ENCODE results near the gene CDK10.

CDK10 gene

DNA sequence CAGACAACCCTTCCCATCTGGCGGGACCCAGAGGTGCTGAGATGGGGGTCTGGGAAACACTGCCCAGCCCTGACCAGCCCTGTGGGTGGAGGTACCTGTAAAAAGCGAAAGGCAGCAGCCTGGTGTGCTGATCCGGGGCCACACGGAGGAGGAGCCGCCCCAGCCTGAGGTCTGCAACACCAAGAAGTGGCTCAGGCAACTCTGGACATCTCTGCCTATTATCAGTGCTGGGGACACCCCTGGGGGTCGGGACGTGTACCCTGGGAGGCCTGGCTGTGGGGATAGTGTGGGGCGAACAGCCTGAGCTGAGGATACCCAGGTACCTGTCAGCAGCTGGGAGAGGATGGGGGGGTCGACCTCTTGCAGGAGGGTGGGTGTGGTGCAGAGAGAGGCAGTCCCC lies 52.9 kb downstream of the CDK10 start:
- H3K9ac ChIP-seq (ENCODE audit: insufficient read length, low read depth) = no peak overlapping the region
- no peak for TF ChIP-seq ZNF274 (IDR thresholded peaks at IDR 0.05; ENCODE audit: low read depth, low read length)

DNA sequence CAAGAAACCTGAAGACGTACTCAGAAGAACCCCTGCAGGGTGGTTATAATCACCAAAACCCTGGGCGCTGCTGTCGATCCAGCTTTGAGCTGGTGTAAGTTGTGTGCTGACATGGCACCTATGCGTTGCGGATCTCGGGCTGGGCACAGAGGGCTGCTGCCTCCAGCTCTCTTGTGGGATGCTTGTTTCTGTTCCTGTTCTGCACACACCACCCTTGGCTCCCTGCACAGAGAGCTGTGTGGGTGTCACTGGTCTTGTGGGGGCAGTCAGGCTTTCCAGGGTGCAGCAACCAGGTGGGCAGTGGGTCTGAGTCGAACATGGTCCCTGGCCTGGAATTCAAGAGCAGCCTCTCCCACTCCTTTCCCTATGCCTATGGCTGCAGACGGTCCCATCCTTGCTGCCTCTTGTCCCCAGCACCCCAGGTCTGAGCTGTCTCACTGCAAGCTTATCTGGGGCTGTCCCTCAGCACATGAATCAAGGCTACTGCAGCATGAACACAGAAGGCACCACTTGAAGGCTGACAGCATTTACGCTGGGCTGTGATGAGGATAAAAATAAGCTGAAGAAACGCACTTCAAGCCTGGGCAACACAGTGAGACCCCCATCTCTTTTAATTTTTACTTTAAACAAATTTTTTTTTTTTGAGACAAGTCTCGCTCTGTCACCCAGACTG lies 55.0 kb downstream of the CDK10 start:
- Histone ChIP-seq H3K4me3 (ENCODE audit: insufficient read length, low read depth) (no peak overlapping the region), H3K9me3 (ENCODE audit: insufficient read depth, low read length) (no peaks in the 10 kb centered on the region), H3K27me3 (ENCODE audit: insufficient read depth, insufficient read length) (no peaks in the 10 kb centered on the region), H3K9ac (ENCODE audit: insufficient read length, low read depth) (no peak overlapping the region), H3K36me3 (ENCODE audit: insufficient read depth, insufficient read length, low read length) (peaks cover 94% of the 10 kb centered on the region), H3K4me1 (ENCODE audit: insufficient read depth, insufficient read length) (peaks cover 3% of the 10 kb centered on the region)
- TF ChIP-seq YY1 (IDR thresholded peaks at IDR 0.05; ENCODE audit: insufficient read depth, insufficient read length) = no peak
- no peak for TF ChIP-seq ZNF274 (IDR thresholded peaks at IDR 0.05; ENCODE audit: low read depth, low read length)
- no peak for TF ChIP-seq SUZ12 (IDR thresholded peaks at IDR 0.05; ENCODE audit: extremely low read depth, insufficient read depth, insufficient read length)
- DNase-seq (ENCODE audit: low read depth, low spot score) = no peak

More for the DNA sequence above, 52.9 kb downstream of the CDK10 start:
- Histone ChIP-seq H3K4me3 (ENCODE audit: insufficient read length, low read depth) (no peak overlapping the region), H3K27me3 (ENCODE audit: insufficient read depth, insufficient read length) (no peaks in the 10 kb centered on the region), H3K4me1 (ENCODE audit: insufficient read depth, insufficient read length) (peaks cover 3% of the 10 kb centered on the region), H3K9me3 (ENCODE audit: insufficient read depth, low read length) (no peaks in the 10 kb centered on the region), H3K36me3 (ENCODE audit: insufficient read depth, insufficient read length, low read length) (peaks cover 94% of the 10 kb centered on the region)
- no peak for DNase-seq (ENCODE audit: low read depth, low spot score)

DNA sequence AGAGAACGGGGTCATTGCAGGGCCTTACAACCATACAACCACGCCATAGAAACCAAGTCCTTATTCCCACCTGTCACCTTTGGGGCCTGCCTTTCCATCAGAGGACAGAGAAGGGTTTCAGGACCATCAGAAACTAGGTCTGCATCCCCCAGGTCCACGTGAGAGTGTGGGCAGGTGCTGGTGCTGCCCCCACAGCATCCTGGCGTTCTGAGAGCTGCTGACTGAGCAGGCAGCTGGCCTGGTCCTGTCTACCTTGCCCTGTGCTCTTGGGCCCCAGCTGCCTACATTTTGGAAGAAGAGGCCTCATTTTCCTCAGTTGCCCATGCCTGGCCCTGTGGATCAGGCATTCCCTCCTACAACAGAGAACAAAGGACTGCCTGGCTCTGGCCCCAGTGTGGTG lies 56.5 kb downstream of the CDK10 start:
- no peaks in the 10 kb centered on the region for H3K9me3 ChIP-seq (ENCODE audit: insufficient read depth, low read length)
- no peak overlapping the region for H3K9ac ChIP-seq (ENCODE audit: insufficient read length, low read depth)
- TF ChIP-seq SUZ12 (IDR thresholded peaks at IDR 0.05; ENCODE audit: extremely low read depth, insufficient read depth, insufficient read length) (no peak), ZNF274 (IDR thresholded peaks at IDR 0.05; ENCODE audit: low read depth, low read length) (no peak), YY1 (IDR thresholded peaks at IDR 0.05; ENCODE audit: insufficient read depth, insufficient read length) (no peak)
- H3K27me3 ChIP-seq (ENCODE audit: insufficient read depth, insufficient read length) = no peaks in the 10 kb centered on the region
- H3K4me3 ChIP-seq (ENCODE audit: insufficient read length, low read depth) = no peak overlapping the region
- peaks cover 3% of the 10 kb centered on the region for H3K4me1 ChIP-seq (ENCODE audit: insufficient read depth, insufficient read length)
- no peak for DNase-seq (ENCODE audit: low read depth, low spot score)
- H3K36me3 ChIP-seq (ENCODE audit: insufficient read depth, insufficient read length, low read length) = peaks cover 94% of the 10 kb centered on the region

DNA sequence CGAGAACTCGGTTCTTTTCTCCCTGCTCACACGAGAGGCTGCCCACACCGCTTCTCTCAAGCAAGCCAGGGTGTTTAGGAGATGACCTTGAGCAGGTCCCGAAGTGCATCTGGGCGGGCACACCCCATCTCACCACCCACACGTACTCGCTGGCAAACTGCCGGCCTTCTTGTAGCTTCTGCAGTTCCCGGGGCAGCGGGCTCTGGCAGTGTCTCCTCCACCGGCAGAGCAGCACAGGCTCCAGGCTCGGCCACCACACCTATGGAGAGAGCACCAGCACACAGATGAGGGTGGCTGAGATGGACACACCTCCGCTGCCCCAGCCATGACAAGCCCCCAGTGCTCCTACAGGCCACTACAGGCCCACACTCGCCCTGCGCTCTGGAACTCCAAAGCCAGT lies 58.3 kb downstream of the CDK10 start:
- Histone ChIP-seq H3K36me3 (ENCODE audit: insufficient read depth, insufficient read length, low read length) (peaks cover 94% of the 10 kb centered on the region), H3K27me3 (ENCODE audit: insufficient read depth, insufficient read length) (no peaks in the 10 kb centered on the region)

More for the DNA sequence above, 58.3 kb downstream of the CDK10 start:
- no peak overlapping the region for H3K4me3 ChIP-seq (ENCODE audit: insufficient read length, low read depth)
- no peaks in the 10 kb centered on the region for H3K9me3 ChIP-seq (ENCODE audit: insufficient read depth, low read length)
- DNase-seq (ENCODE audit: low read depth, low spot score) = no peak
- H3K9ac ChIP-seq (ENCODE audit: insufficient read length, low read depth) = no peak overlapping the region
- no peak for TF ChIP-seq YY1 (IDR thresholded peaks at IDR 0.05; ENCODE audit: insufficient read depth, insufficient read length)
- no peak for TF ChIP-seq ZNF274 (IDR thresholded peaks at IDR 0.05; ENCODE audit: low read depth, low read length)
- peaks cover 3% of the 10 kb centered on the region for H3K4me1 ChIP-seq (ENCODE audit: insufficient read depth, insufficient read length)
